WI38 (cell line): ENCODE measurements around the gene CKM.

ENCODE experiments used
- H3K4me3 ChIP-seq: 2 replicates; pipeline ENCODE4 v1.5.1; 2011; ENCODE audit warnings: low read depth, mild to moderate bottlenecking, control low read depth, low read length
- CTCF ChIP-seq: IDR thresholded peaks from 2 replicates; pipeline ENCODE4 v1.5.1; 2012; ENCODE audit warnings: low read depth, mild to moderate bottlenecking, control low read depth, low read length

CKM gene

GRCh38 chr19:45280471-45280961 lies 42.2 kb downstream of the CKM start:
- no peak overlapping the region for H3K4me3 ChIP-seq
- no peak for TF ChIP-seq CTCF

GRCh38 chr19:45279587-45280192 lies 43.0 kb downstream of the CKM start:
- H3K4me3 ChIP-seq: no peak overlapping the region
- TF ChIP-seq CTCF: no peak

GRCh38 chr19:45278087-45278486 lies 44.6 kb downstream of the CKM start:
- H3K4me3 ChIP-seq: no peak overlapping the region
- no peak for TF ChIP-seq CTCF

GRCh38 chr19:45276284-45276687 lies 46.4 kb downstream of the CKM start:
- no peak overlapping the region for H3K4me3 ChIP-seq
- TF ChIP-seq CTCF: no peak

GRCh38 chr19:45275370-45275971 lies 47.2 kb downstream of the CKM start:
- TF ChIP-seq CTCF: no peak
- no peak overlapping the region for H3K4me3 ChIP-seq

GRCh38 chr19:45273521-45273855 lies 49.2 kb downstream of the CKM start:
- no peak for TF ChIP-seq CTCF

GRCh38 chr19:45271735-45272108 lies 51.0 kb downstream of the CKM start:
- TF ChIP-seq CTCF: no peak

More at GRCh38 chr19:45273521-45273855, 49.2 kb downstream of the CKM start:
- no peak overlapping the region for H3K4me3 ChIP-seq

More at GRCh38 chr19:45271735-45272108, 51.0 kb downstream of the CKM start:
- no peak overlapping the region for H3K4me3 ChIP-seq
